HG03342 (cell line): Measurements from ENCODE around the gene MAP4K4.

Source experiments
- ATAC-seq: cut with Tn5 transposase; IDR thresholded peaks from one replicate; pipeline ENCODE4 v1.9.1; 2021; ENCODE audit warnings: mild to moderate bottlenecking, moderate library complexity; ENCODE audit not compliant: unreplicated experiment

The MAP4K4 gene

GRCh38 chr2:101860782-101861181, 163.3 kb downstream of the MAP4K4 start:
- ATAC-seq = no peak

GRCh38 chr2:101861382-101861781, 163.9 kb downstream of the MAP4K4 start:
- no peak for ATAC-seq

- ATAC-seq = no peak
These were observed 166.0 kb downstream of the MAP4K4 start for GRCh38 chr2:101863534-101863933.

- ATAC-seq = no peak
These were observed 166.9 kb downstream of the MAP4K4 start for GRCh38 chr2:101864426-101864825.

- ATAC-seq = no peak
These were observed 171.0 kb downstream of the MAP4K4 start for GRCh38 chr2:101868525-101868924.

- no peak for ATAC-seq
These were observed 172.0 kb downstream of the MAP4K4 start for GRCh38 chr2:101869527-101869926.

- no peak for ATAC-seq
These were observed 172.9 kb downstream of the MAP4K4 start for GRCh38 chr2:101870444-101870843.

- no peak for ATAC-seq
These were observed 174.0 kb downstream of the MAP4K4 start for GRCh38 chr2:101871480-101871879.

GRCh38 chr2:101872480-101872879, 175.0 kb downstream of the MAP4K4 start:
- no peak for ATAC-seq

GRCh38 chr2:101873543-101873942, 176.0 kb downstream of the MAP4K4 start:
- ATAC-seq = no peak

GRCh38 chr2:101874069-101874468, 176.6 kb downstream of the MAP4K4 start:
- no peak for ATAC-seq

- ATAC-seq = no peak
These were observed 182.0 kb downstream of the MAP4K4 start for GRCh38 chr2:101879466-101879865.

- no peak for ATAC-seq
These were observed 183.6 kb downstream of the MAP4K4 start for GRCh38 chr2:101881131-101881530.

GRCh38 chr2:101882769-101883307, 185.3 kb downstream of the MAP4K4 start:
- ATAC-seq = no peak

- ATAC-seq = no peak
These were observed 186.4 kb downstream of the MAP4K4 start for GRCh38 chr2:101883860-101884259.

GRCh38 chr2:101884423-101884822, 186.9 kb downstream of the MAP4K4 start:
- no peak for ATAC-seq

GRCh38 chr2:101887328-101887727, 189.8 kb downstream of the MAP4K4 start:
- no peak for ATAC-seq

- no peak for ATAC-seq
These were observed 192.1 kb downstream of the MAP4K4 start for GRCh38 chr2:101889460-101890098.

- no peak for ATAC-seq
These were observed 194.9 kb downstream of the MAP4K4 start for GRCh38 chr2:101892377-101892776.

GRCh38 chr2:101893681-101894381, 196.3 kb downstream of the MAP4K4 start:
- no peak for ATAC-seq

GRCh38 chr2:101895039-101895438, 197.5 kb downstream of the MAP4K4 start:
- no peak for ATAC-seq

GRCh38 chr2:101895819-101896322, 198.4 kb downstream of the MAP4K4 start:
- no peak for ATAC-seq
